ENCODE results near the gene TRPM4. TPM values are rescaled to one million over a fixed set of nuclear protein-coding genes. Genes with fewer than 3 reads are reported as not detected.
"Not testable (repeated sequence)": the region's sequence is repeated elsewhere in the genome, so short reads cannot be mapped to it uniquely, and the experiment has no call there.

The TRPM4 gene
- total RNA-seq, 1 donor from 2014 or later: 17.0 TPM

DNA sequence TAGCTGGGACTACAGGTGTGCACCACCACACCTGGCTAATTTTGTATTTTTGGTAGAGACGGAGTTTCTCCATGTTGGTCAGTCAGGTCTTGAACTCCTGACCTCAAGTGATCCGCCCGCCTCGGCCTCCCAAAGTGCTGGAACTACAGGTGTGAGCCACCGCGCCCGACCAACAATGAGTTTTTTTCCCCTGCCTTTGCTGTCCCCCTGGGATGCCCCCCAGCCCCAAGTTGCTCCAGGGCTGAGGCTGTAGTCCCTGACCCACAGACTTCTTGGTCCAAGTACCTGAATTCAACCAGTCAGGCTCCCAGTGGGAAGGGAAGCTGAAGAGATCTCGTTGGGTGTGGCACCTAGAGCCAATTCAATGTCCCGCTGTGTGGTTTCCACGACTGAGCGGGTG, 66.8 kb downstream of the TRPM4 start:
- DNase-seq (ENCODE audit: low spot score): not testable (repeated sequence)

- no peak for DNase-seq (ENCODE audit: low spot score)
Measured at GRCh38 chr19:49224879-49225278, 67.3 kb downstream of the TRPM4 start.

- DNase-seq (ENCODE audit: low spot score): no peak
Measured at GRCh38 chr19:49229416-49229815, 71.8 kb downstream of the TRPM4 start.

DNA sequence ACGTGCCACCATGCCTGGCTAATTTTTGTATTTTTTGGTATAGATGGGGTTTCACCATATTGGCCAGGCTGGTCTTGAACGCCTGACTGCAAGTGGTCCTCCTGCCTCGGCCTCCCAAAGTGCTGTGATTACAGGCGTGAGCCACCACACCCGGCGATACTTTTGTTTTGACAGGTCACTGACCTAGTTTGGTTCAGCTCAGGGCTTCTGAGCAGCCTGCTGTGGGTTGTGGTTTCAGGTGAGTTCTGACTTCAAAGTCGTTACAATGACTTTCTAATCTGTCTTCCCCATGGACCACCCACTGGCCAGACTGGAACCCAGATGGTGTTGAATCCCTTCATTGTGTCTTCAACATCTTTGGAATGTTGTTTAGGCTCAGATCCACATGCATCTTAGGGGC, 73.8 kb downstream of the TRPM4 start:
- DNase-seq (ENCODE audit: low spot score): no peak

- no peak for DNase-seq (ENCODE audit: low spot score)
Measured at GRCh38 chr19:49231804-49232203, 74.2 kb downstream of the TRPM4 start.

DNA sequence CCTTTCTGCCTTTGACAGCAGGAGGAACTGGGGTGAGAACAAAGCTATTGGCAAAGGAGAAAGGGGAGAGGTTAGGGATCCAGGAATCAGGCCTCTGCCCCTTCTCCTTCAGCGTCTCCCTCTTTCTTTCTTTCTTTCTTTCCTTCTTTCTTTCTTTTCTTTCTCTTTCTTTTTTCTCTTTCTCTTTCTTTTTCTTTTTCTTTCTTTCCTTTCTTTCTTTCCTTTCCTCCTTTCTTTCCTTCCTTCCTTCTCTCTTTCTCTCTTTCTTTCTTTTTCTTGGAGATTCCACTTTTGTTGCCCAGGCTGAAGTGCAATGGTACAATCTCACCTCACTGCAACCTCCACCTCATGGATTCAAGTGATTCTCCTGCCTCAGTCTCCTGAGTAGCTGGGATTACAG, 75.6 kb downstream of the TRPM4 start:
- no peak for DNase-seq (ENCODE audit: low spot score)

DNA sequence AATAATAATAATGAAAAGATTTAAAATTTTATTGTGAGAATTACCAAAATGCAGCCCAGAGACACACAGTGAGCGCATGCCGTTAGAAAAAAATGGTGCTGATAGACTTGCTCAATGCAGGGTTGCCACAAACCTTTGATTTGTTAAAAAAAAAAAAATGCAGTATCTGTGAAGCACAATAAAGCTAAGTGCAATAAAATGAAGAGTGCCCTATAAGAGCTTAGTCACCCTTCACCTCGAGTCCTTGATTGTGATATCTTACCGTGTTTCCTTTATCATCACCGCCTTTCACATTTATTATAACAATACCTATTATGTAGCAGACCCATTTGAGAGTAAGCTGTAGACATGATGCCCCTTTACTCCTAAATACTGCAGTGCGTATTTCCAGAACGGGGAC, 84.2 kb downstream of the TRPM4 start:
- no peak for DNase-seq (ENCODE audit: low spot score)

- DNase-seq (ENCODE audit: low spot score): peak; percentile 43
Measured at GRCh38 chr19:49243129-49243528, 85.5 kb downstream of the TRPM4 start.

DNA sequence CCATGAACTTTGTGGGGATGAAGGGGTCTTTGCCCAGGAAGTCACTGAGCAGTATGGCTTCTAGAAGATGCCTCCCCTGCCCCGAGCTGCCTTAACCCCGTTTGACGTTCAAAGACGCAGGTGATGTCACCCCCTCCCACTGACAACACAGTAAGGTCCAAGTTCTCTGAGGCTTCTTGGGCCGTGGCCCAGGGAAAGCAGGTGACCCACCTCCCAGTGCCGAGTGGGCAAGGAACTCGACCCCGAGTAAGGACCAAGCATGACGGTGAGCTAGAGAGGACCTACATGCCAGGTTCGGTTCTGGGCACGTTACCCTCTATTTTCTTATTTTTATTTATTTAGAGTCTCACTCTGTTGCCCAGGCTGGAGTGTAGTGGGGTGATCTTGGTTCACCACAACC, 86.1 kb downstream of the TRPM4 start:
- peak; percentile 71 for DNase-seq (ENCODE audit: low spot score)

- DNase-seq (ENCODE audit: low spot score): peak; percentile 80
Measured at GRCh38 chr19:49244256-49244655, 86.7 kb downstream of the TRPM4 start.

DNA sequence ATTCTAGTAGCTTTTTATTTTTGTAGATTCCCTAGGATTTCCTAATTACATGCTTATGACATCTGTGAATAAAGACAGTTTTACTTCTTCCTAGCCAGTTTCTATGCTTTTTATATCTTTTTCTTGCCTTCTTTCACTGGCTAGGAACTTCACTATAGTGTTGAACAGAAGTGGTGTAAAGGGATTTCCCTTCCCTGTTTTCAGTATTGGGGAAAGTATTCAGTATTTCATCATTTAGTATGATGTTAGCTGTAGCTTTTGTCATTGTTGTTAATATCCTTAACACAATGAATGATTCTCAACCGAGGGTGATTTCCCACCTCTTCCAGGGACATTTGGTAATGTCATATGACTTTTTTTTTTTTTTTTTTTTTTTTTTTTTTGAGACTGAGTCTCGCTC, 90.1 kb downstream of the TRPM4 start:
- DNase-seq (ENCODE audit: low spot score): no peak

DNA sequence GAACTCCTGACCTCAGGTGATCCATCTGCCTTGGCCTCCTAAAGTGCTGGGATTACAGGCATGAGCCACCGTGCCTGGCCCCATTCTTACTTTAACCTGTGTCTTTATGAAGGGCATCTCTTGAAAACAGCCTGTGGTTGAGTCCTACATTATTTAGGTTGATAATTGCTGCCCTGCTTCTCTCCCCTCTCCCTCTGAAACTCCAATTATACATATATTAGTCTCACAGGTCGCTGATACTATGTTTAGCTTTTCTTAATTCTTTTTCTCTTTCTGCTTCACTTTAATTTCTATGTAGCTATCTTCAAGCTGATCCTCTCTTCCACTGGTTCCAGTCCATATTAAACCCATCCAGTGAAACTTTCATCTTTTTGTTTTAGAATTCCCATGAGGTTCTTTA, 92.3 kb downstream of the TRPM4 start:
- DNase-seq (ENCODE audit: low spot score): no peak

DNA sequence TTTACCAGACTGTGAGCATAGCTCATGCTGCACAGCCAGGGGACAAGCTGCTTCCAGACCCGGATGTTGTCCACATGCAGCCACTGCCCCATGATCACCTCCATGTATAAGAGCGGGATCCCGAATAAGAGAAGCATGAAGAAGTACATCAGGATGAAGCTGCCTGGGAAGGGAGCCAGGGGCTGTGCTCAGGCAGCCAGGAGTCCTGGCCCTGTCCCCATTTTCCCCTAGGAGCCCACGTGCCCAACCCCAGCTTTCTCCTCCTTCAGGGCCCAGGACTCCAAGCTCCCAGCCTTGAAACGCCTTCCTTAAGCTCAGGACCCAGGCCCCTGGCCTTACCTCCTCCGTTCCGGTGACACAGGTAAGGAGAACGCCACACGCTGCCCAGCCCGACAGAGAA, 98.1 kb downstream of the TRPM4 start:
- peak; percentile 69 for DNase-seq (ENCODE audit: low spot score)

DNA sequence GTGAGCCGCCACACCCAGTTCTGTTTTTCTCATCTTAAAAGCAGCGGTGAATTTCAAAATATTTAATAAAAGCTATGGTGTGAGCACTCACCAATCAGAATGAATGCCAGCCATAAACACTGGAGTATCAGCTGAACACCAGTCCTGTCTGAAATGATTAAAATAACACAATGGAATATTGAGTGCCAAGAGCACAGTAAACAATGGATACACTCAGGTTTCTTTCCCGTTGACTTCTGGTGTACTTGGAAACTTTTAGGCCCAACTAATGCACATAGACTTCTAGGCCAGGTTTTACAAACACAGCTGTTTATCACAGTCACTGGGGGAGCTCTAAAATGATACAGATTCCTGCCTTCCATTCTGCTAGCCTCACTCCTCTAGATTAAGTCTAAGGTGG, 99.1 kb downstream of the TRPM4 start:
- DNase-seq (ENCODE audit: low spot score): no peak

Other genes starting within 250 kb of the TRPM4 start
- gene DHDH, start 224.1 kb upstream of the TRPM4 start, total RNA-seq: 0.61 TPM
- 71.8 TPM for gene BAX, start 202.9 kb upstream of the TRPM4 start, total RNA-seq
- 9,334 TPM for gene FTL, start 192.5 kb upstream of the TRPM4 start, total RNA-seq
- 82.0 TPM for gene GYS1, start 164.5 kb upstream of the TRPM4 start, total RNA-seq
- 40.0 TPM for gene RUVBL2, start 163.9 kb upstream of the TRPM4 start, total RNA-seq
- gene LHB, start 140.7 kb upstream of the TRPM4 start, total RNA-seq: not detected
- not detected for gene CGB3, start 133.5 kb upstream of the TRPM4 start, total RNA-seq
- gene CGB2, start 125.9 kb upstream of the TRPM4 start, total RNA-seq: not detected
- not detected for gene CGB1, start 120.9 kb upstream of the TRPM4 start, total RNA-seq
- not detected for gene CGB5, start 113.9 kb upstream of the TRPM4 start, total RNA-seq
- gene CGB8, start 108.7 kb upstream of the TRPM4 start, total RNA-seq: not detected
- not detected for gene CGB7, start 100.0 kb upstream of the TRPM4 start, total RNA-seq
- gene NTF4, start 93.0 kb upstream of the TRPM4 start, total RNA-seq: not detected
- not detected for gene KCNA7, start 85.1 kb upstream of the TRPM4 start, total RNA-seq
- gene SNRNP70, start 72.3 kb upstream of the TRPM4 start, total RNA-seq: 148 TPM
- gene LIN7B, start 43.4 kb upstream of the TRPM4 start, total RNA-seq: 4.2 TPM
- gene C19orf73, start 38.6 kb upstream of the TRPM4 start, total RNA-seq: not detected
- 3.1 TPM for gene PPFIA3, start 38.2 kb upstream of the TRPM4 start, total RNA-seq
- 1.3 TPM for gene HRC, start 2.4 kb upstream of the TRPM4 start, total RNA-seq
- 3.1 TPM for gene SLC6A16, start 167.4 kb downstream of the TRPM4 start, total RNA-seq
- gene CD37, start 177.6 kb downstream of the TRPM4 start, total RNA-seq: 32.1 TPM
- 48.3 TPM for gene TEAD2, start 204.6 kb downstream of the TRPM4 start, total RNA-seq
- gene DKKL1, start 206.1 kb downstream of the TRPM4 start, total RNA-seq: not detected
- not detected for gene KASH5, start 230.5 kb downstream of the TRPM4 start, total RNA-seq

Measured in mesenteric fat pad (tissue), 1 donor.